ENCODE measurements around the gene TREM1.

TREM1 gene

GRCh38 chr6:41273714-41274113, 12.8 kb downstream of the TREM1 start:
- Histone ChIP-seq H3K27ac (no peak overlapping the region), H3K4me3 (no peak overlapping the region), H3K27me3 (peaks cover 0 to 19% of the 10 kb centered on the region in 2 donors), H3K4me1 (no peaks in the 10 kb centered on the region), H3K36me3 (no peaks in the 10 kb centered on the region), H3K9me3 (no peaks in the 10 kb centered on the region)
- intact Hi-C loops (cut with DNase I; ENCODE audit: low total_unique reads) = no loop called here
- no peak for TF ChIP-seq CTCF (IDR thresholded peaks at IDR 0.05)
- DNase-seq = no peak

GRCh38 chr6:41272591-41273240, 13.8 kb downstream of the TREM1 start:
- H3K36me3 ChIP-seq = no peaks in the 10 kb centered on the region
- no peak overlapping the region for H3K4me3 ChIP-seq
- no peak for TF ChIP-seq CTCF (IDR thresholded peaks at IDR 0.05)
- intact Hi-C loops (cut with DNase I; ENCODE audit: low total_unique reads) = no loop called here
- H3K27ac ChIP-seq = no peak overlapping the region
- H3K4me1 ChIP-seq = no peaks in the 10 kb centered on the region
- H3K9me3 ChIP-seq = no peaks in the 10 kb centered on the region
- H3K27me3 ChIP-seq = peaks cover 0 to 19% of the 10 kb centered on the region in 2 donors
- no peak for DNase-seq

GRCh38 chr6:41271901-41272395, 14.5 kb downstream of the TREM1 start:
- Histone ChIP-seq H3K4me3 (no peak overlapping the region), H3K36me3 (no peaks in the 10 kb centered on the region), H3K27me3 (peaks cover 0 to 19% of the 10 kb centered on the region in 2 donors), H3K9me3 (no peaks in the 10 kb centered on the region), H3K4me1 (no peaks in the 10 kb centered on the region), H3K27ac (no peak overlapping the region)
- TF ChIP-seq CTCF (IDR thresholded peaks at IDR 0.05) = no peak
- peak; percentile 64 to 76 for DNase-seq
- intact Hi-C loops (cut with DNase I; ENCODE audit: low total_unique reads) = no loop called here

- H3K4me3 ChIP-seq = no peak overlapping the region
- no peak for TF ChIP-seq CTCF (IDR thresholded peaks at IDR 0.05)
- H3K36me3 ChIP-seq = no peaks in the 10 kb centered on the region
- H3K9me3 ChIP-seq = no peaks in the 10 kb centered on the region
- DNase-seq = no peak
- H3K27me3 ChIP-seq = peaks cover 0 to 6% of the 10 kb centered on the region in 2 donors
- H3K4me1 ChIP-seq = no peaks in the 10 kb centered on the region
- intact Hi-C loops (cut with DNase I; ENCODE audit: low total_unique reads) = no loop called here
- H3K27ac ChIP-seq = no peak overlapping the region
Observed at GRCh38 chr6:41269716-41270115, 16.8 kb downstream of the TREM1 start.

- no peaks in the 10 kb centered on the region for H3K9me3 ChIP-seq
- TF ChIP-seq CTCF (IDR thresholded peaks at IDR 0.05) = no peak
- H3K36me3 ChIP-seq = no peaks in the 10 kb centered on the region
- intact Hi-C loops (cut with DNase I; ENCODE audit: low total_unique reads) = no loop called here
- no peak overlapping the region for H3K27ac ChIP-seq
- H3K4me3 ChIP-seq = no peak overlapping the region
- no peak for DNase-seq
- peaks cover 0 to 6% of the 10 kb centered on the region in 2 donors for H3K27me3 ChIP-seq
- H3K4me1 ChIP-seq = no peaks in the 10 kb centered on the region
Observed at GRCh38 chr6:41269166-41269565, 17.3 kb downstream of the TREM1 start.

Measured in tibial artery (tissue), 4 donors.